HL-60 (cell line): ENCODE results near the gene RETREG2.

ENCODE experiments used
- DNase-seq, 2 experiments: peaks; one replicate each; pipeline ENCODE4 v3.0.0-alpha.2; 2010 to 2020; ENCODE audit warnings: low read depth in 1 of 2, low spot score in 1 of 2
- H3K27ac ChIP-seq: fragments of 250-450 bp; sonication (Bioruptor Pico); replicated peaks from 2 replicates; pipeline ENCODE4 v1.5.1; 2020; ENCODE audit warnings: mild to moderate bottlenecking, moderate library complexity
- H3K27me3 ChIP-seq: fragments of 250-450 bp; sonication (Bioruptor Pico); 2 replicates; pipeline ENCODE4 v1.5.1; 2021; ENCODE audit warnings: mild to moderate bottlenecking, moderate library complexity; ENCODE audit not compliant: insufficient read depth, poor library complexity, severe bottlenecking
- H3K4me3 ChIP-seq: replicated peaks from 2 replicates; pipeline ENCODE4 v1.5.1; 2011; ENCODE audit warnings: mild to moderate bottlenecking, control low read depth, low read length; ENCODE audit not compliant: insufficient read depth
- CTCF ChIP-seq: IDR thresholded peaks from one replicate; pipeline ENCODE4 v1.5.1; 2011; ENCODE audit warnings: low read length, control low read depth, inconsistent platforms; ENCODE audit not compliant: insufficient read depth
- GABPA ChIP-seq: IDR thresholded peaks from 2 replicates; pipeline ENCODE4 v1.6.1; 2012; ENCODE audit warnings: low read depth
- POLR2AphosphoS5 ChIP-seq: IDR thresholded peaks from 2 replicates; pipeline ENCODE4 v1.6.1; 2012; ENCODE audit warnings: low read depth
- REST ChIP-seq: IDR thresholded peaks from 2 replicates; pipeline ENCODE4 v1.6.1; 2012; ENCODE audit warnings: low read depth; ENCODE audit not compliant: insufficient replicate concordance
- SPI1 ChIP-seq: IDR thresholded peaks from 2 replicates; pipeline ENCODE4 v1.6.1; 2012; ENCODE audit warnings: low read depth, mild to moderate bottlenecking, borderline replicate concordance

The RETREG2 gene

GRCh38 chr2:219210886-219211362, 32.8 kb downstream of the RETREG2 start:
- no peak for DNase-seq
- Histone ChIP-seq H3K27me3 (no peaks in the 10 kb centered on the region), H3K27ac (no peak overlapping the region), H3K4me3 (no peak overlapping the region)
- TF ChIP-seq REST = no peak
- TF ChIP-seq SPI1 = no peak
- no peak for TF ChIP-seq GABPA
- no peak for TF ChIP-seq CTCF
- no peak for TF ChIP-seq POLR2AphosphoS5

GRCh38 chr2:219213026-219213415, 34.9 kb downstream of the RETREG2 start:
- H3K27me3 ChIP-seq = no peaks in the 10 kb centered on the region
- TF ChIP-seq REST = no peak
- TF ChIP-seq POLR2AphosphoS5 = no peak
- TF ChIP-seq GABPA = no peak
- TF ChIP-seq SPI1 = no peak
- TF ChIP-seq CTCF = no peak

GRCh38 chr2:219213486-219214071, 35.5 kb downstream of the RETREG2 start:
- TF ChIP-seq CTCF (no peak), GABPA (no peak), REST (no peak), POLR2AphosphoS5 (no peak), SPI1 (no peak)
- Histone ChIP-seq H3K27me3 (peaks cover 2% of the 10 kb centered on the region), H3K27ac (no peak overlapping the region), H3K4me3 (no peak overlapping the region)
- DNase-seq = no peak

More at GRCh38 chr2:219213026-219213415, 34.9 kb downstream of the RETREG2 start:
- Histone ChIP-seq H3K27ac (no peak overlapping the region), H3K4me3 (no peak overlapping the region)
- no peak for DNase-seq
